NB4 (cell line): Measurements from ENCODE around the gene MRPL45.

ENCODE experiments used
- POLR2A ChIP-seq: IDR thresholded peaks from 2 replicates; pipeline ENCODE4 v1.6.1; 2011; ENCODE audit warnings: mild to moderate bottlenecking; ENCODE audit not compliant: insufficient read length; ENCODE audit errors: extremely low read depth
- TF ChIP-seq, protein P1 (sequence below): IDR thresholded peaks from one replicate; pipeline ENCODE4 v1.5.1; 2012; ENCODE audit warnings: low read depth, low read length

DNA sequence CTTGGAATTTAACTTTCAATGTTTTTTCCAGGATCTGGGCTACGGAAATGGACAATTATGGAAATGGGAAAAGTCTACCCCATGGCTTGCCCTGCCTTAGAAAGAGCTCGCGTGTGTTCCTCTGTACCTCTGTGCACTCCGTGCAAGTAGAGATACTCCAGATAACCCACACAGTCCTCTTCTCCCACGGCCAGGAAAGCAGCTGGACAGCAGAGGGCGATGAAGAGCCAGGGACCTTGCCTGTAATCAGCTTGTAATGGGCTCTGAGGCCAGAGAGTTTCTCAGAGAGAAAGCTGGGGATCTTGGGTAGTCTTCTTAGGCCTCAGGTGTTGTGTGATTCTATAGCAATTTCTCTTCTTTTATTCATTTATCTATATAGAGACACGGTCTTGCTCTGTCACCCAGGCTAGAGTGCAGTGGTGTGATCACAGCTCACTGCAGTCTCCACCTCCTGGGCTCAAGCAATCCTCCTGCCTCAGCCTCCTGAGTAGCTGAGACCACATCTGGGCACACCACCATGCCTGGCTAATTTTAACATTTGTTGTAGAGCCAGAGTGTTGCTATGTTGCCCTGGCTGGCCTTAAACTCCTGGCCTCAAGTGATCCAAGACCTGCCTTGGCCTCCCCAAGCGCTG is 52.2 kb downstream of the MRPL45 start:
- TF ChIP-seq, protein P1, sequence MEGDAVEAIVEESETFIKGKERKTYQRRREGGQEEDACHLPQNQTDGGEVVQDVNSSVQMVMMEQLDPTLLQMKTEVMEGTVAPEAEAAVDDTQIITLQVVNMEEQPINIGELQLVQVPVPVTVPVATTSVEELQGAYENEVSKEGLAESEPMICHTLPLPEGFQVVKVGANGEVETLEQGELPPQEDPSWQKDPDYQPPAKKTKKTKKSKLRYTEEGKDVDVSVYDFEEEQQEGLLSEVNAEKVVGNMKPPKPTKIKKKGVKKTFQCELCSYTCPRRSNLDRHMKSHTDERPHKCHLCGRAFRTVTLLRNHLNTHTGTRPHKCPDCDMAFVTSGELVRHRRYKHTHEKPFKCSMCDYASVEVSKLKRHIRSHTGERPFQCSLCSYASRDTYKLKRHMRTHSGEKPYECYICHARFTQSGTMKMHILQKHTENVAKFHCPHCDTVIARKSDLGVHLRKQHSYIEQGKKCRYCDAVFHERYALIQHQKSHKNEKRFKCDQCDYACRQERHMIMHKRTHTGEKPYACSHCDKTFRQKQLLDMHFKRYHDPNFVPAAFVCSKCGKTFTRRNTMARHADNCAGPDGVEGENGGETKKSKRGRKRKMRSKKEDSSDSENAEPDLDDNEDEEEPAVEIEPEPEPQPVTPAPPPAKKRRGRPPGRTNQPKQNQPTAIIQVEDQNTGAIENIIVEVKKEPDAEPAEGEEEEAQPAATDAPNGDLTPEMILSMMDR = peak; percentile 99
- TF ChIP-seq POLR2A = no peak
